ENCODE data around the gene MGAT5B. TPM values are rescaled to one million over a fixed set of nuclear protein-coding genes. Genes with fewer than 3 reads are reported as not detected.
"Not testable (repeated sequence)": the region's sequence is repeated elsewhere in the genome, so short reads cannot be mapped to it uniquely, and the experiment has no call there.

MGAT5B gene
- total RNA-seq, 2 donors from 2014 or later = 0.28 to 1.4 TPM

- Mint-ChIP-seq H3K4me3 (peak overlapping the region in 1 of 2 donors; percentile 47), H3K27me3 (ENCODE audit: low read depth) (peaks cover 57% of the 10 kb centered on the region), H3K36me3 (ENCODE audit: insufficient read depth in 2 of 2) (no peaks in the 10 kb centered on the region), H3K9me3 (no peaks in the 10 kb centered on the region), H3K27ac (no peak overlapping the region), H3K4me1 (ENCODE audit: low read depth) (peaks cover 19% of the 10 kb centered on the region)
- ATAC-seq (replicated peaks in 1 of 2) (no peak), DNase-seq (no peak)
Measured at GRCh38 chr17:76840884-76841775, 27.1 kb upstream of the MGAT5B start.

GRCh38 chr17:76841776-76842405, 26.3 kb upstream of the MGAT5B start:
- no peak for DNase-seq
- Mint-ChIP-seq H3K9me3 (no peaks in the 10 kb centered on the region), H3K36me3 (ENCODE audit: insufficient read depth in 2 of 2) (no peaks in the 10 kb centered on the region), H3K27me3 (ENCODE audit: low read depth) (peaks cover 57% of the 10 kb centered on the region), H3K4me3 (no peak overlapping the region), H3K4me1 (ENCODE audit: low read depth) (peaks cover 19% of the 10 kb centered on the region), H3K27ac (no peak overlapping the region)
- no peak for ATAC-seq (replicated peaks in 1 of 2)

GRCh38 chr17:76843068-76843467, 25.1 kb upstream of the MGAT5B start:
- not testable (repeated sequence) for ATAC-seq (replicated peaks in 1 of 2); H3K36me3 Mint-ChIP-seq (ENCODE audit: insufficient read depth in 2 of 2); DNase-seq; H3K9me3 Mint-ChIP-seq; H3K27ac Mint-ChIP-seq; H3K4me3 Mint-ChIP-seq
- Mint-ChIP-seq H3K27me3 (ENCODE audit: low read depth) (peaks cover 66% of the 10 kb centered on the region), H3K4me1 (ENCODE audit: low read depth) (peaks cover 19% of the 10 kb centered on the region)

DNA sequence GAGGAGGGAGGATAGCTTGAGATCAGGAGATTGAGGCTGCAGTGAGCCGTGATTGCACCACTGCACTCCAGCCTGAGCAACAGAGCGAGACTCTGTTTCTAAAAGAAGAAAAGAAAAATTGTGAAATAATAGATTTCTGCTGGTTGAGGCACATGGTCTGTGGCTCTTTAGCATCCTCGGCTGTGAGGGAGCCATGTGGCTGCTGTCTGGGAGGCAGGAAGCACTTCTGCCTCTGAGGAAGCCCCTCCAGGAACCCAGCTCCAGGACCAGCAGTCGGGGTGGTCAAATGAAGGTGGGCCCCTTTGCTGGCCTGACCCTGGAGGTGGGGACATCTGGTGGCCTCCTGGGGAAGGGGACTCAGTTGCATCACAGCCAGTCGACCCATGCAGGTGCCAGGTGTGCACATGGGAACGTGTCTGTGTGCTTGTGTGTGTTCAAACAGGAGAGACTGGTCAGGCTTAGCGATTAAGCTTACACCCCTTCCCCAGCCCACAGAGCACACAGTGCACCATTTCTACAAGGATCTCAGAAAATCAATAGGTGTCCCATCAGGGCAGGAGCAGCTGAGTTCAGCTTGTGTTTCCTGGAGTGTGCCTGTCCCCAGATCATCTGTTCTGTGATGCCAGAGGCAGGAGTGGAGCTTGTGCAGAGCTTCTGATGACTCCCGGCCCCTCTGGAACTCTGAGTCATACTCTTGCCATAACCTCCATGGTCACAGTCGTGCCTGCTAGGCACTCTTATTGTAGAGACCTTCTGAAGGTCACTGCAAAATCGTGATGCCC, 24.3 kb upstream of the MGAT5B start:
- Mint-ChIP-seq H3K4me3 (no peak overlapping the region), H3K36me3 (ENCODE audit: insufficient read depth in 2 of 2) (no peaks in the 10 kb centered on the region), H3K4me1 (ENCODE audit: low read depth) (peaks cover 19% of the 10 kb centered on the region), H3K27ac (no peak overlapping the region), H3K9me3 (no peaks in the 10 kb centered on the region), H3K27me3 (ENCODE audit: low read depth) (peaks cover 66% of the 10 kb centered on the region)
- DNase-seq = no peak
- no peak for ATAC-seq (replicated peaks in 1 of 2)

- H3K4me3 Mint-ChIP-seq = no peak overlapping the region
- H3K4me1 Mint-ChIP-seq (ENCODE audit: low read depth) = peaks cover 17% of the 10 kb centered on the region
- H3K36me3 Mint-ChIP-seq (ENCODE audit: insufficient read depth in 2 of 2) = no peaks in the 10 kb centered on the region
- H3K27ac Mint-ChIP-seq = no peak overlapping the region
- H3K9me3 Mint-ChIP-seq = no peaks in the 10 kb centered on the region
- DNase-seq (no peak), ATAC-seq (replicated peaks in 1 of 2) (no peak)
- peaks cover 65% of the 10 kb centered on the region for H3K27me3 Mint-ChIP-seq (ENCODE audit: low read depth)
Measured at GRCh38 chr17:76844485-76844829, 23.7 kb upstream of the MGAT5B start.

GRCh38 chr17:76844846-76845245, 23.4 kb upstream of the MGAT5B start:
- ATAC-seq (replicated peaks in 1 of 2) = no peak
- Mint-ChIP-seq H3K27me3 (ENCODE audit: low read depth) (peaks cover 61% of the 10 kb centered on the region), H3K4me3 (no peak overlapping the region), H3K36me3 (ENCODE audit: insufficient read depth in 2 of 2) (no peaks in the 10 kb centered on the region), H3K27ac (no peak overlapping the region), H3K9me3 (no peaks in the 10 kb centered on the region), H3K4me1 (ENCODE audit: low read depth) (peaks cover 14% of the 10 kb centered on the region)
- no peak for DNase-seq

DNA sequence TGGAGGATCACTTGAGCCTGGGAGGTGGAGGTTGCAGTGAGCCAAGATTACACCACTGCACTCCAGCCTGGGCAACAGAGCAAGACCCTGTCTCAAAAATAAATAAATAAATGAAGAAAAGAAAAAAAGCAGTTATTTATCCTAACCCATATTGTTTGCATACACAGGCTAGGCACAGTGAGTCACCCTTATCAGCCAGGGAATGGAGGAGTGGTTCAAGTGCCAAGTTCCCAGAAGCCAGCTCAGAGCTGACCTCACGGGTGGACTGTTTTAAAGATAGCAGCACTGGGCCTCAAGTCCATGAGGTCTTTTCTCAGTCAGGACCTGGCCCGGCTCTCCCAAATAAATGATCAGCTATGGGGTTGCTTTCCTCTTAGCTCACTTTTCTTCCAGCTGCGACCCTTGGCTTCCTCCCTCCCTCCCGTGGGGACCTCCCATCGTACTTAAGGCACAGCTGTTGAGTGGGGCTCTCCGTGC, 22.6 kb upstream of the MGAT5B start:
- H3K27ac Mint-ChIP-seq = no peak overlapping the region

GRCh38 chr17:76847031-76847430, 21.2 kb upstream of the MGAT5B start:
- Mint-ChIP-seq H3K4me3 (no peak overlapping the region), H3K36me3 (ENCODE audit: insufficient read depth in 2 of 2) (no peaks in the 10 kb centered on the region), H3K27me3 (ENCODE audit: low read depth) (peaks cover 39% of the 10 kb centered on the region), H3K27ac (no peak overlapping the region), H3K9me3 (no peaks in the 10 kb centered on the region), H3K4me1 (ENCODE audit: low read depth) (no peaks in the 10 kb centered on the region)
- DNase-seq = no peak
- no peak for ATAC-seq (replicated peaks in 1 of 2)

More for the DNA sequence above, 22.6 kb upstream of the MGAT5B start:
- DNase-seq = no peak
- ATAC-seq (replicated peaks in 1 of 2) = no peak
- no peak overlapping the region for H3K4me3 Mint-ChIP-seq
- H3K4me1 Mint-ChIP-seq (ENCODE audit: low read depth) = peaks cover 6% of the 10 kb centered on the region
- peaks cover 54% of the 10 kb centered on the region for H3K27me3 Mint-ChIP-seq (ENCODE audit: low read depth)
- no peaks in the 10 kb centered on the region for H3K9me3 Mint-ChIP-seq
- no peaks in the 10 kb centered on the region for H3K36me3 Mint-ChIP-seq (ENCODE audit: insufficient read depth in 2 of 2)

DNA sequence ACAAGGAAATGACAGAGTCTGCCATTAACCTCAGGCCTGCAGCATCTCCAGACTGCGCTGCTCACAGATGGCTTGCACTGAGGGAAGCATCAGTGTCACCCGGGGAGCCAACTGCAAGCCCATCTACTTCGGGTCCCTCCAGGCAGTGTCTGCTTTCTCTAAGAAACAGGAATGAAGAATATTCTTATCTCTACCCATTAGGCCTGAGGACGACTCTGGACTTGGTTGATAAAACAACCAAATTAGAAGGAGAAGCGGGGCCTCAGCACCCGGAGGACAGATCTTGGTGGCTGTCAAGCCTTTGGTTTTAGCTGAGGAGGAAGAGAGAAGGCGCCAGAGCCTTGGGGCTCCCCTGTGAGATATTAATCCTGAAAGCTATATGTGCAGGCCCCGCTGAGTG, 19.5 kb upstream of the MGAT5B start:
- Mint-ChIP-seq H3K27me3 (ENCODE audit: low read depth) (peaks cover 25% of the 10 kb centered on the region), H3K4me1 (ENCODE audit: low read depth) (no peaks in the 10 kb centered on the region), H3K27ac (no peak overlapping the region), H3K9me3 (no peaks in the 10 kb centered on the region), H3K36me3 (ENCODE audit: insufficient read depth in 2 of 2) (no peaks in the 10 kb centered on the region), H3K4me3 (no peak overlapping the region)
- no peak for ATAC-seq (replicated peaks in 1 of 2)
- no peak for DNase-seq

- DNase-seq; H3K4me3 Mint-ChIP-seq; H3K36me3 Mint-ChIP-seq (ENCODE audit: insufficient read depth in 2 of 2); ATAC-seq (replicated peaks in 1 of 2); H3K9me3 Mint-ChIP-seq; H3K27ac Mint-ChIP-seq; H3K4me1 Mint-ChIP-seq (ENCODE audit: low read depth): not testable (repeated sequence)
- peaks cover 20% of the 10 kb centered on the region for H3K27me3 Mint-ChIP-seq (ENCODE audit: low read depth)
Measured at GRCh38 chr17:76849160-76849559, 19.0 kb upstream of the MGAT5B start.

GRCh38 chr17:76852843-76853242, 15.4 kb upstream of the MGAT5B start:
- no peak for ATAC-seq (replicated peaks in 1 of 2)
- Mint-ChIP-seq H3K4me1 (ENCODE audit: low read depth) (no peaks in the 10 kb centered on the region), H3K27ac (no peak overlapping the region), H3K4me3 (no peak overlapping the region), H3K27me3 (ENCODE audit: low read depth) (peaks cover 9% of the 10 kb centered on the region), H3K36me3 (ENCODE audit: insufficient read depth in 2 of 2) (no peaks in the 10 kb centered on the region), H3K9me3 (no peaks in the 10 kb centered on the region)
- DNase-seq = no peak

DNA sequence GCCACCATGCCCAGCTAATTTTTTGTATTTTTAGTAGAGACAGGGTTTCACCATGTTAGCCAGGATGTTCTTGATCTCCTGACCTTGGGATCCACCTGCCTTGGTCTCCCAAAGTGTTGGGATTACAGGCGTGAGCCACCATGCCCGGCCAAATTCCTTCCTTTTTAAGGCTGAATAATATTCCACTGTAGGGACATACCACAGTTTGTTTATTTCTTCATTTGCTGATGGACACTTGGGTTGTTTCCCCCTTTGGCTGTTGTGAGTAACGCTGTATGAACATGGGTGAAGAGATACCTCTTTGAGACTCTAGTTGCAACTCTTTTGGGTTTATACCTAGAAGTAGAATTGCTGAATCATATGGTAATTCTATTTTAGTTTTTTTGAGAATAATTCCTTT, 13.1 kb upstream of the MGAT5B start:
- DNase-seq (no peak), ATAC-seq (replicated peaks in 1 of 2) (no peak)
- Mint-ChIP-seq H3K27me3 (ENCODE audit: low read depth) (peaks cover 7% of the 10 kb centered on the region), H3K36me3 (ENCODE audit: insufficient read depth in 2 of 2) (no peaks in the 10 kb centered on the region), H3K4me1 (ENCODE audit: low read depth) (no peaks in the 10 kb centered on the region), H3K9me3 (no peaks in the 10 kb centered on the region), H3K4me3 (no peak overlapping the region), H3K27ac (no peak overlapping the region)

DNA sequence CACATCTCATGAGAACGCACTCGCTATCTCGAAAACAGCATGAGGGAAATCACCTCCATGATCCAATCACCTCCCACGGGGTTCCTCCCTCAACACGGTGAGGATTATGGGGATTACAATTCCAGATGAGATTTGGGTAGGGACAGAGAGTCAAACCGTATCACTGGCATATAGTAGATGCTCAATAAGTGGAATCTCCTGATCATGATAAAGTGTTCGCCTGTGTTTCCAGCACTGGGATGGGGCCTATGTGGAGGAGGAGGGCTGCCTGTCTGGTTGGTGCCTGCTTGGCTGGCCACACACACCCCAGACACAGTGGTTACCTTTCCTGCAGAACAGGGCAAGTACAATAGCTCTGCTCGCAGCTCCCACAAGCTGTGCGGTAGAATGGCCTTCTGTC, 6.1 kb upstream of the MGAT5B start:
- Mint-ChIP-seq H3K27ac (no peak overlapping the region), H3K27me3 (ENCODE audit: low read depth) (peaks cover 9% of the 10 kb centered on the region), H3K4me1 (ENCODE audit: low read depth) (no peaks in the 10 kb centered on the region), H3K4me3 (no peak overlapping the region), H3K9me3 (no peaks in the 10 kb centered on the region), H3K36me3 (ENCODE audit: insufficient read depth in 2 of 2) (no peaks in the 10 kb centered on the region)
- DNase-seq (no peak), ATAC-seq (replicated peaks in 1 of 2) (no peak)

Data from activated T-cell treated with anti-CD3 and anti-CD28 coated beads, Interleukin-2, amount 50 U/mL, for 72 hours (primary cell).